Naive thymus-derived CD8-positive, alpha-beta T cell (primary cell): Measurements from ENCODE around the gene A1CF. TPM values are rescaled to one million over a fixed set of nuclear protein-coding genes. Genes with fewer than 3 reads are reported as not detected.

ENCODE experiments used
- polyA plus RNA-seq, 3 donors: library from polyadenylated mRNA; unstranded; fragments of 300-500 nt; fragmentation: Illumina TruSeq; gene quantifications; one replicate each; pipeline ENCODE4 v1.2.3, GENCODE V29; 2021
- total RNA-seq, 8 experiments: library from RNA in 2 of 8; stranded (reverse) in 2 of 8; gene quantifications; one replicate each; pipeline ENCODE4 v1.2.3 and lab custom pipeline; 2021 to 2026

The A1CF gene
- total and polyA plus RNA-seq, 5 experiments from 2014 or later, result not detected

Other genes starting within 250 kb of the A1CF start
- gene ASAH2B, start 145.7 kb downstream of the A1CF start, total RNA-seq, result 1 to 10 TPM; 4.2 to 5.3 TPM
- gene ASAH2B, start 145.7 kb downstream of the A1CF start, polyA plus RNA-seq, result 1 to 10 TPM in 2 of 3 donors, under 1 TPM in 1; 0.74 to 2.9 (median 1.9) TPM
- not detected for gene PRKG1, start 188.9 kb upstream of the A1CF start, total RNA-seq
- gene PRKG1, start 188.9 kb upstream of the A1CF start, polyA plus RNA-seq, result not detected